K562 (cell line): ENCODE data around the gene ZNF124. TPM values are rescaled to one million over a fixed set of nuclear protein-coding genes. Genes with fewer than 3 reads are reported as not detected.

Experiments
- C11orf30 ChIP-seq: fragments of 450-650 bp; IDR thresholded peaks from 2 replicates; pipeline ENCODE4 v1.6.1; 2016; ENCODE audit warnings: low read depth, mild to moderate bottlenecking
- EP300 ChIP-seq: IDR thresholded peaks from 2 replicates; pipeline ENCODE4 v1.6.1; 2012; ENCODE audit warnings: low read length, improper control_type of control experiment
- ESRRA ChIP-seq: fragments of 450-650 bp; IDR thresholded peaks from 2 replicates; pipeline ENCODE4 v1.6.1; 2014; ENCODE audit warnings: low read depth, mild to moderate bottlenecking, moderate library complexity, borderline replicate concordance
- MTA1 ChIP-seq: fragments of 450-650 bp; IDR thresholded peaks from 2 replicates; pipeline ENCODE4 v1.6.1; 2017; ENCODE audit warnings: borderline replicate concordance
- POLR2AphosphoS5 ChIP-seq: IDR thresholded peaks from 2 replicates; pipeline ENCODE4 v1.6.1; 2011; ENCODE audit warnings: mild to moderate bottlenecking, low read depth, low read length, moderate library complexity; ENCODE audit not compliant: control insufficient read depth, insufficient read depth
- POLR2H ChIP-seq: IDR thresholded peaks from 2 replicates; pipeline ENCODE4 v1.6.1; 2016; ENCODE audit warnings: missing genetic modification characterization, low read depth, mild to moderate bottlenecking, control low read depth, missing compliant biosample characterization, moderate library complexity
- RBBP5 ChIP-seq: fragments of 200-600 bp; sonication (generic); IDR thresholded peaks from 2 replicates; pipeline ENCODE4 v1.6.1; 2012; ENCODE audit warnings: borderline replicate concordance, mild to moderate bottlenecking, low read length, control low read depth, inconsistent platforms; ENCODE audit not compliant: insufficient read depth, poor library complexity, severe bottlenecking
- SP2 ChIP-seq: IDR thresholded peaks from 2 replicates; pipeline ENCODE4 v1.6.1; 2011; ENCODE audit warnings: mild to moderate bottlenecking, low read depth, low read length, moderate library complexity; ENCODE audit not compliant: poor library complexity, severe bottlenecking; ENCODE audit errors: extremely low read depth
- TAF7 ChIP-seq: fragments of 450-650 bp; IDR thresholded peaks from 2 replicates; pipeline ENCODE4 v1.6.1; 2016; ENCODE audit warnings: missing genetic modification characterization, missing compliant biosample characterization
- TAL1 ChIP-seq: fragments of 450-650 bp; IDR thresholded peaks from 2 replicates; pipeline ENCODE4 v1.6.1; 2016; ENCODE audit warnings: mild to moderate bottlenecking
- TBP ChIP-seq: optimal IDR thresholded peaks from 2 replicates; pipeline ENCODE3; 2011; ENCODE audit warnings: low read depth, low read length, improper control_type of control experiment
- ZC3H4 ChIP-seq: sonication (generic); formaldehyde crosslinking; IDR thresholded peaks from 2 replicates; pipeline ENCODE4 v1.9.0; 2021; ENCODE audit warnings: missing genetic modification reagents, borderline replicate concordance
- ZNF133 ChIP-seq: fragments of 250-450 bp; sonication (Bioruptor Pico); IDR thresholded peaks from 2 replicates; pipeline ENCODE4 v1.4.0; 2020; ENCODE audit warnings: mild to moderate bottlenecking
- ZNF551 ChIP-seq: fragments of 250-450 bp; sonication (Bioruptor Pico); IDR thresholded peaks from 2 replicates; pipeline ENCODE4 v1.5.0; 2021; ENCODE audit warnings: mild to moderate bottlenecking, moderate library complexity
- ZNF778 ChIP-seq: fragments of 450-650 bp; formaldehyde crosslinking; IDR thresholded peaks from 2 replicates; pipeline ENCODE4 v1.4.0; 2020; ENCODE audit warnings: mild to moderate bottlenecking, moderate library complexity
- polyA plus RNA-seq, 8 experiments: library from polyadenylated mRNA; depleted of rRNA in 4 of 8; stranded (reverse) in 5 of 8; unstranded in 3 of 8; fragments of >200 nt; fragmentation: Nextera tagmentation in 2 of 8; fragmentation: Illumina TruSeq in 1 of 8; extraction: Ambion mirVana in 2 of 8; extraction: Trizol in 1 of 8; gene quantifications; 2 replicates each; pipeline versions ENCODE4 v1.2.1 to v1.2.3, GENCODE V29; 2011 to 2014; ENCODE audit warnings: inconsistent platforms in 1 of 8, missing spikeins in 1 of 8
- total RNA-seq, 7 experiments: library from RNA; depleted of rRNA in 6 of 7; stranded (reverse); fragments of >200 nt in 6 of 7; fragmentation: Illumina TruSeq in 2 of 7; extraction: Trizol in 2 of 7; gene quantifications; 2 replicates each; pipeline versions ENCODE4 v1.2.1 to v1.2.3, GENCODE V29; 2011 to 2021; ENCODE audit warnings: low replicate concordance in 1 of 7
- TF ChIP-seq, protein P1 (sequence below): fragments of 250-450 bp; sonication (Bioruptor Pico); IDR thresholded peaks from 2 replicates; pipeline ENCODE4 v1.4.0; 2020
- TF ChIP-seq, protein P2 (sequence below): fragments of 250-450 bp; sonication (Bioruptor Pico); IDR thresholded peaks from 2 replicates; pipeline ENCODE4 v1.5.0; 2022; ENCODE audit warnings: mild to moderate bottlenecking
- TF ChIP-seq, protein P3 (sequence below): sonication (generic); formaldehyde crosslinking; IDR thresholded peaks from 2 replicates; pipeline ENCODE4 v1.8.0; 2022; ENCODE audit warnings: mild to moderate bottlenecking, low read depth, missing genetic modification reagents
- TF ChIP-seq, protein P4 (sequence below): sonication (generic); IDR thresholded peaks from 2 replicates; pipeline ENCODE4 v1.6.1; 2016

Gene ZNF124
- total and polyA plus RNA-seq, 9 of the 15 experiments (the other 6 are each of a cell fraction or from before 2014, with no cell fraction given) = 7.6 to 71.5 (median 20.2) TPM

DNA sequence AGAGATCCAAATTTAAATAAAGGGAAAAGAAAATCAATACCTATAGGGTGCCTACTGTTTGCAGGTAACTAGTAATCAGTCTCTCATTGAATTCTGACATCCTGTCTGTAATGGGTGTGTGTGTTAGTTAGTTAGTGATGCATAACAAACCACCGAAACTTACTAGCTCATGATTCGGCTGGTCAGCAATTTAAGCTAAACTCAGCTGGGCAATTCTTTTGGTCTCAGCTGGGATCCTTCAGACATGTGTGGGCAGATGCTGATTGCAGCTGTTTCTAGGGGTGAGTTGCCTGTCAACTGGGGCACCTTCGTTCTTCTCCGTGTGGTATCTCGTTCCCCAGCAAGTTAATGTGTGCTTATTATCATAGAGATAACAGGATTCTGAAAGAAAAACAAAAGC lies 40.2 kb upstream of the ZNF124 start (continued):
- TF ChIP-seq, protein P1, sequence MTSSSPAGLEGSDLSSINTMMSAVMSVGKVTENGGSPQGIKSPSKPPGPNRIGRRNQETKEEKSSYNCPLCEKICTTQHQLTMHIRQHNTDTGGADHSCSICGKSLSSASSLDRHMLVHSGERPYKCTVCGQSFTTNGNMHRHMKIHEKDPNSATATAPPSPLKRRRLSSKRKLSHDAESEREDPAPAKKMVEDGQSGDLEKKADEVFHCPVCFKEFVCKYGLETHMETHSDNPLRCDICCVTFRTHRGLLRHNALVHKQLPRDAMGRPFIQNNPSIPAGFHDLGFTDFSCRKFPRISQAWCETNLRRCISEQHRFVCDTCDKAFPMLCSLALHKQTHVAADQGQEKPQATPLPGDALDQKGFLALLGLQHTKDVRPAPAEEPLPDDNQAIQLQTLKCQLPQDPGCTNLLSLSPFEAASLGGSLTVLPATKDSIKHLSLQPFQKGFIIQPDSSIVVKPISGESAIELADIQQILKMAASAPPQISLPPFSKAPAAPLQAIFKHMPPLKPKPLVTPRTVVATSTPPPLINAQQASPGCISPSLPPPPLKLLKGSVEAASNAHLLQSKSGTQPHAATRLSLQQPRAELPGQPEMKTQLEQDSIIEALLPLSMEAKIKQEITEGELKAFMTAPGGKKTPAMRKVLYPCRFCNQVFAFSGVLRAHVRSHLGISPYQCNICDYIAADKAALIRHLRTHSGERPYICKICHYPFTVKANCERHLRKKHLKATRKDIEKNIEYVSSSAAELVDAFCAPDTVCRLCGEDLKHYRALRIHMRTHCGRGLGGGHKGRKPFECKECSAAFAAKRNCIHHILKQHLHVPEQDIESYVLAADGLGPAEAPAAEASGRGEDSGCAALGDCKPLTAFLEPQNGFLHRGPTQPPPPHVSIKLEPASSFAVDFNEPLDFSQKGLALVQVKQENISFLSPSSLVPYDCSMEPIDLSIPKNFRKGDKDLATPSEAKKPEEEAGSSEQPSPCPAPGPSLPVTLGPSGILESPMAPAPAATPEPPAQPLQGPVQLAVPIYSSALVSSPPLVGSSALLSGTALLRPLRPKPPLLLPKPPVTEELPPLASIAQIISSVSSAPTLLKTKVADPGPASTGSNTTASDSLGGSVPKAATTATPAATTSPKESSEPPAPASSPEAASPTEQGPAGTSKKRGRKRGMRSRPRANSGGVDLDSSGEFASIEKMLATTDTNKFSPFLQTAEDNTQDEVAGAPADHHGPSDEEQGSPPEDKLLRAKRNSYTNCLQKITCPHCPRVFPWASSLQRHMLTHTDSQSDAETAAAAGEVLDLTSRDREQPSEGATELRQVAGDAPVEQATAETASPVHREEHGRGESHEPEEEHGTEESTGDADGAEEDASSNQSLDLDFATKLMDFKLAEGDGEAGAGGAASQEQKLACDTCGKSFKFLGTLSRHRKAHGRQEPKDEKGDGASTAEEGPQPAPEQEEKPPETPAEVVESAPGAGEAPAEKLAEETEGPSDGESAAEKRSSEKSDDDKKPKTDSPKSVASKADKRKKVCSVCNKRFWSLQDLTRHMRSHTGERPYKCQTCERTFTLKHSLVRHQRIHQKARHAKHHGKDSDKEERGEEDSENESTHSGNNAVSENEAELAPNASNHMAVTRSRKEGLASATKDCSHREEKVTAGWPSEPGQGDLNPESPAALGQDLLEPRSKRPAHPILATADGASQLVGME (CRISPR knock-in tag) = no peak
- TF ChIP-seq POLR2AphosphoS5 = peak; percentile 42; the same call in 1 of the 2 replicates
- no peak for TF ChIP-seq TAF7
- TF ChIP-seq ZNF778 (CRISPR knock-in tag) = no peak
- TF ChIP-seq MTA1 = no peak
- TF ChIP-seq EP300 = 0 out of 2 replicates have a peak, but pooled peaks have one; percentile 33
- TF ChIP-seq ZC3H4 (CRISPR knock-in tag) = no peak
- TF ChIP-seq SP2 = no peak
- TF ChIP-seq ESRRA = no peak
- TF ChIP-seq ZNF133 (CRISPR knock-in tag) = no peak
- TF ChIP-seq, protein P2, sequence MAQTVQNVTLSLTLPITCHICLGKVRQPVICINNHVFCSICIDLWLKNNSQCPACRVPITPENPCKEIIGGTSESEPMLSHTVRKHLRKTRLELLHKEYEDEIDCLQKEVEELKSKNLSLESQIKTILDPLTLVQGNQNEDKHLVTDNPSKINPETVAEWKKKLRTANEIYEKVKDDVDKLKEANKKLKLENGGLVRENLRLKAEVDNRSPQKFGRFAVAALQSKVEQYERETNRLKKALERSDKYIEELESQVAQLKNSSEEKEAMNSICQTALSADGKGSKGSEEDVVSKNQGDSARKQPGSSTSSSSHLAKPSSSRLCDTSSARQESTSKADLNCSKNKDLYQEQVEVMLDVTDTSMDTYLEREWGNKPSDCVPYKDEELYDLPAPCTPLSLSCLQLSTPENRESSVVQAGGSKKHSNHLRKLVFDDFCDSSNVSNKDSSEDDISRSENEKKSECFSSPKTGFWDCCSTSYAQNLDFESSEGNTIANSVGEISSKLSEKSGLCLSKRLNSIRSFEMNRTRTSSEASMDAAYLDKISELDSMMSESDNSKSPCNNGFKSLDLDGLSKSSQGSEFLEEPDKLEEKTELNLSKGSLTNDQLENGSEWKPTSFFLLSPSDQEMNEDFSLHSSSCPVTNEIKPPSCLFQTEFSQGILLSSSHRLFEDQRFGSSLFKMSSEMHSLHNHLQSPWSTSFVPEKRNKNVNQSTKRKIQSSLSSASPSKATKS (CRISPR knock-in tag) = no peak
- peak; percentile 84 for TF ChIP-seq C11orf30
- no peak for TF ChIP-seq TBP
- TF ChIP-seq, protein P3, sequence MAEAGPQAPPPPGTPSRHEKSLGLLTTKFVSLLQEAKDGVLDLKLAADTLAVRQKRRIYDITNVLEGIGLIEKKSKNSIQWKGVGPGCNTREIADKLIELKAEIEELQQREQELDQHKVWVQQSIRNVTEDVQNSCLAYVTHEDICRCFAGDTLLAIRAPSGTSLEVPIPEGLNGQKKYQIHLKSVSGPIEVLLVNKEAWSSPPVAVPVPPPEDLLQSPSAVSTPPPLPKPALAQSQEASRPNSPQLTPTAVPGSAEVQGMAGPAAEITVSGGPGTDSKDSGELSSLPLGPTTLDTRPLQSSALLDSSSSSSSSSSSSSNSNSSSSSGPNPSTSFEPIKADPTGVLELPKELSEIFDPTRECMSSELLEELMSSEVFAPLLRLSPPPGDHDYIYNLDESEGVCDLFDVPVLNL (CRISPR knock-in tag) = no peak
- TF ChIP-seq TAL1 = peak; percentile 61; the same call in 1 of the 2 replicates
- TF ChIP-seq RBBP5 = no peak
- no peak for TF ChIP-seq ZNF551 (CRISPR knock-in tag)
- TF ChIP-seq, protein P4, sequence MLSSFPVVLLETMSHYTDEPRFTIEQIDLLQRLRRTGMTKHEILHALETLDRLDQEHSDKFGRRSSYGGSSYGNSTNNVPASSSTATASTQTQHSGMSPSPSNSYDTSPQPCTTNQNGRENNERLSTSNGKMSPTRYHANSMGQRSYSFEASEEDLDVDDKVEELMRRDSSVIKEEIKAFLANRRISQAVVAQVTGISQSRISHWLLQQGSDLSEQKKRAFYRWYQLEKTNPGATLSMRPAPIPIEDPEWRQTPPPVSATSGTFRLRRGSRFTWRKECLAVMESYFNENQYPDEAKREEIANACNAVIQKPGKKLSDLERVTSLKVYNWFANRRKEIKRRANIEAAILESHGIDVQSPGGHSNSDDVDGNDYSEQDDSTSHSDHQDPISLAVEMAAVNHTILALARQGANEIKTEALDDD = peak; percentile 88
- no peak for TF ChIP-seq POLR2H (tag)
